ENCODE data around the gene PTAR1.

Gene PTAR1

GRCh38 chr9:69759021-69759420 lies 790 bp downstream of the PTAR1 start:
- TF ChIP-seq, protein P1, sequence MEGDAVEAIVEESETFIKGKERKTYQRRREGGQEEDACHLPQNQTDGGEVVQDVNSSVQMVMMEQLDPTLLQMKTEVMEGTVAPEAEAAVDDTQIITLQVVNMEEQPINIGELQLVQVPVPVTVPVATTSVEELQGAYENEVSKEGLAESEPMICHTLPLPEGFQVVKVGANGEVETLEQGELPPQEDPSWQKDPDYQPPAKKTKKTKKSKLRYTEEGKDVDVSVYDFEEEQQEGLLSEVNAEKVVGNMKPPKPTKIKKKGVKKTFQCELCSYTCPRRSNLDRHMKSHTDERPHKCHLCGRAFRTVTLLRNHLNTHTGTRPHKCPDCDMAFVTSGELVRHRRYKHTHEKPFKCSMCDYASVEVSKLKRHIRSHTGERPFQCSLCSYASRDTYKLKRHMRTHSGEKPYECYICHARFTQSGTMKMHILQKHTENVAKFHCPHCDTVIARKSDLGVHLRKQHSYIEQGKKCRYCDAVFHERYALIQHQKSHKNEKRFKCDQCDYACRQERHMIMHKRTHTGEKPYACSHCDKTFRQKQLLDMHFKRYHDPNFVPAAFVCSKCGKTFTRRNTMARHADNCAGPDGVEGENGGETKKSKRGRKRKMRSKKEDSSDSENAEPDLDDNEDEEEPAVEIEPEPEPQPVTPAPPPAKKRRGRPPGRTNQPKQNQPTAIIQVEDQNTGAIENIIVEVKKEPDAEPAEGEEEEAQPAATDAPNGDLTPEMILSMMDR (IDR thresholded peaks at IDR 0.05) = no peak

DNA sequence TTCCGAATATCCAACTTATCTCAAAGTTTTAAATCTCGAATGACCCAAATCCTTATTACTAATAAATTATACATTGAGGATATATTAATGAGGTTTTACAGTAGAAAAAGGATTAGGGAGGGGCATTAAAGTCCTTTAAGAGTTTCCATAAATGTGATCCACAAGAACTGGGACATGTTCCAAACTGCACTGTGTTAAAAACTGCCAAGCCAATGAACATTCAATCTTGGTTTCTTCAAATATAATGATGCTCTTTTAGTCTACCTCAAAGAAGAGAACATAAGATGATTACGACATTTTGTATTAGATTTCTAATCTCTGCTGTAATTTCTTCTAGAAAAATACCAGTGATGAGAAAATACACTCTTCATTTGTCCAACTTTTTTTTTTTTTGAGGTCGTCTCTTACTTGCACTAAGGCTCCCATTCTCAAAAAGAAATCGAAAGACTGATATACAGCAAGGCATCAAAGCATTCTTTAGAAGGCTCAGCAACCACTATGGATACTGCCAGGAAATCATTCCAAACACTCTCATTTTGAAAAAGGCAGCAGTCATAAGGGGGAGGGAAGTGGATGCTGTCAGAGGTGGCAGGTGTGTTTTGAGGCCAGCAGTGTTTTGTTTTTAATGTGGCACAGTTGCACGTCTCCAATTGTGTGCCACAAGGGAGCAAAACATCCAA lies 1.7 kb downstream of the PTAR1 start:
- TF ChIP-seq, protein P1 (IDR thresholded peaks at IDR 0.05) = no peak

GRCh38 chr9:69755205-69755604 lies 4.6 kb downstream of the PTAR1 start:
- TF ChIP-seq, protein P1 (IDR thresholded peaks at IDR 0.05) = no peak

- TF ChIP-seq, protein P1 (IDR thresholded peaks at IDR 0.05) = no peak
These were observed 6.0 kb downstream of the PTAR1 start for GRCh38 chr9:69753830-69754229.

GRCh38 chr9:69750085-69750484 lies 9.7 kb downstream of the PTAR1 start:
- TF ChIP-seq, protein P1 (IDR thresholded peaks at IDR 0.05) = no peak

DNA sequence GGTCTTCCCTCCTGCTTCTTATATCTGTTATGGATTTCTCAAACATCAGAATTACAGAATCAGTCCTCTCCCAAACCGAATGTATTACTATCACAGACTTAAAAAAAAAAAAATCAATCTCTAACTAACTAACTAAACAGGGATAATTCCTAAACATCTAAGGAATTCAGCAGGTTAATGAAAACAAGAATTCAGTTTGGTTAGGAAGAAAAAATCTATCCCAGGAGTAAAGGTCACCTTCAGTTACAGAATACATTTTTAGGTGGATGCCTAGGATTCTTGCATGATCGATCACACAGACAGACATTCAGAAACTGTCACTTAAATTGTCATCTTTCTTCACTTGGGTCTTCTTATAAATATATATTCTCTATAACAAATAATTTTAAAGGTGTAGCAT lies 11.5 kb downstream of the PTAR1 start:
- TF ChIP-seq, protein P1 (IDR thresholded peaks at IDR 0.05) = no peak

- TF ChIP-seq, protein P1 (IDR thresholded peaks at IDR 0.05) = no peak
These were observed 12.8 kb downstream of the PTAR1 start for GRCh38 chr9:69746859-69747560.
